ENCODE results near the gene PLCH1.

The PLCH1 gene

DNA sequence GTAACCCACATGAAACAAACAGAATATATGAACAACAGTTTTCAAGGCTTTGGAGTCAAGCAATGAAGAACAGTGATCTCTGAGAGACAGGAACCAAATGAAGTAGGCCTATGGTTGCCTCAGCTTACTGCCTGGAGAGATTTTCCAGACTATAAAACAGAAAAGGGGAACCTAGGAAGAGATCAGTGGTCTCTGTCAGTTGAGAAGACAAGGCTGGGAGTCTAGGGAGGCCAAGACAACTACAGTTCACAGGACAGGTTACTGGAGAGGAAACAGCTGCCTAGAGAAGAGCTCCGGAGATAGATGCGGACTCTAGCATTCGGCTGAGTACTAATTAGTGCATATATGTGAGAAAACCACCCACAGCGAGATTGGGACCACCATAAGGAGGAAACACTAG, 87.7 kb downstream of the PLCH1 start:
- no peak for ATAC-seq

DNA sequence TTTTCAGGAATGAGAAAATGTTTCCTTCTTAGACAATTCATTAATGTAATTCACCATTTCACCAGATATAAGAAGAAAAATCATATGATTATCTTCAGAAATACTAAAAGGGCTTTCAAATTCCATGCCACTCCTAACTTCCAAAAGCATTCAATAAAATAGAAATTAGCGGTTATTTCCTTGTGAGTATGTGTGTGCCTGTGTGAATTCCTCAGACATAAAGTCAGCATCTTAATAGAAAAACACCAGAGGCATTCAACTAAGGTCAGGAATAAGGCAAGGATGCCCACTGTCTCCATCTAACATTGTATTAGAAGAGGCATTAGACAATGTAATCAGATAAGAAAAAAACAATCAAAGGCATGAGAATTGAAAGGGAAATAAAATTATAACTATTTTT, 88.4 kb downstream of the PLCH1 start:
- no peak for ATAC-seq
- TF ChIP-seq ZFP3 (CRISPR knock-in tag; IDR thresholded peaks at IDR 0.05) (no peak), ZFP30 (CRISPR knock-in tag; IDR thresholded peaks at IDR 0.05) (no peak), PPARA (CRISPR knock-in tag; IDR thresholded peaks at IDR 0.05; ENCODE audit: borderline replicate concordance) (no peak), CSDC2 (CRISPR knock-in tag; IDR thresholded peaks at IDR 0.05) (no peak), TOX (CRISPR knock-in tag; IDR thresholded peaks at IDR 0.05; ENCODE audit: borderline replicate concordance) (no peak), ISL1 (CRISPR knock-in tag; IDR thresholded peaks at IDR 0.05) (peak; percentile 54), RARB (CRISPR knock-in tag; IDR thresholded peaks at IDR 0.05) (no peak), BACH2 (CRISPR knock-in tag; IDR thresholded peaks at IDR 0.05; ENCODE audit: borderline replicate concordance) (no peak), ZNF565 (CRISPR knock-in tag; conservative IDR thresholded peaks at IDR 0.05; ENCODE audit: low read depth) (no peak)
- TF ChIP-seq, protein P1, sequence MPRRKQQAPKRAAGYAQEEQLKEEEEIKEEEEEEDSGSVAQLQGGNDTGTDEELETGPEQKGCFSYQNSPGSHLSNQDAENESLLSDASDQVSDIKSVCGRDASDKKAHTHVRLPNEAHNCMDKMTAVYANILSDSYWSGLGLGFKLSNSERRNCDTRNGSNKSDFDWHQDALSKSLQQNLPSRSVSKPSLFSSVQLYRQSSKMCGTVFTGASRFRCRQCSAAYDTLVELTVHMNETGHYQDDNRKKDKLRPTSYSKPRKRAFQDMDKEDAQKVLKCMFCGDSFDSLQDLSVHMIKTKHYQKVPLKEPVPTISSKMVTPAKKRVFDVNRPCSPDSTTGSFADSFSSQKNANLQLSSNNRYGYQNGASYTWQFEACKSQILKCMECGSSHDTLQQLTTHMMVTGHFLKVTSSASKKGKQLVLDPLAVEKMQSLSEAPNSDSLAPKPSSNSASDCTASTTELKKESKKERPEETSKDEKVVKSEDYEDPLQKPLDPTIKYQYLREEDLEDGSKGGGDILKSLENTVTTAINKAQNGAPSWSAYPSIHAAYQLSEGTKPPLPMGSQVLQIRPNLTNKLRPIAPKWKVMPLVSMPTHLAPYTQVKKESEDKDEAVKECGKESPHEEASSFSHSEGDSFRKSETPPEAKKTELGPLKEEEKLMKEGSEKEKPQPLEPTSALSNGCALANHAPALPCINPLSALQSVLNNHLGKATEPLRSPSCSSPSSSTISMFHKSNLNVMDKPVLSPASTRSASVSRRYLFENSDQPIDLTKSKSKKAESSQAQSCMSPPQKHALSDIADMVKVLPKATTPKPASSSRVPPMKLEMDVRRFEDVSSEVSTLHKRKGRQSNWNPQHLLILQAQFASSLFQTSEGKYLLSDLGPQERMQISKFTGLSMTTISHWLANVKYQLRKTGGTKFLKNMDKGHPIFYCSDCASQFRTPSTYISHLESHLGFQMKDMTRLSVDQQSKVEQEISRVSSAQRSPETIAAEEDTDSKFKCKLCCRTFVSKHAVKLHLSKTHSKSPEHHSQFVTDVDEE (CRISPR knock-in tag; IDR thresholded peaks at IDR 0.05), result no peak
- TF ChIP-seq, protein P2, sequence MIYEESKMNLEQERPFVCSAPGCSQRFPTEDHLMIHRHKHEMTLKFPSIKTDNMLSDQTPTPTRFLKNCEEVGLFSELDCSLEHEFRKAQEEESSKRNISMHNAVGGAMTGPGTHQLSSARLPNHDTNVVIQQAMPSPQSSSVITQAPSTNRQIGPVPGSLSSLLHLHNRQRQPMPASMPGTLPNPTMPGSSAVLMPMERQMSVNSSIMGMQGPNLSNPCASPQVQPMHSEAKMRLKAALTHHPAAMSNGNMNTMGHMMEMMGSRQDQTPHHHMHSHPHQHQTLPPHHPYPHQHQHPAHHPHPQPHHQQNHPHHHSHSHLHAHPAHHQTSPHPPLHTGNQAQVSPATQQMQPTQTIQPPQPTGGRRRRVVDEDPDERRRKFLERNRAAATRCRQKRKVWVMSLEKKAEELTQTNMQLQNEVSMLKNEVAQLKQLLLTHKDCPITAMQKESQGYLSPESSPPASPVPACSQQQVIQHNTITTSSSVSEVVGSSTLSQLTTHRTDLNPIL (CRISPR knock-in tag; IDR thresholded peaks at IDR 0.05; ENCODE audit: low read depth), result 0 out of 2 replicates have a peak, but pooled peaks have one; percentile 32
- TF ChIP-seq, protein P3, sequence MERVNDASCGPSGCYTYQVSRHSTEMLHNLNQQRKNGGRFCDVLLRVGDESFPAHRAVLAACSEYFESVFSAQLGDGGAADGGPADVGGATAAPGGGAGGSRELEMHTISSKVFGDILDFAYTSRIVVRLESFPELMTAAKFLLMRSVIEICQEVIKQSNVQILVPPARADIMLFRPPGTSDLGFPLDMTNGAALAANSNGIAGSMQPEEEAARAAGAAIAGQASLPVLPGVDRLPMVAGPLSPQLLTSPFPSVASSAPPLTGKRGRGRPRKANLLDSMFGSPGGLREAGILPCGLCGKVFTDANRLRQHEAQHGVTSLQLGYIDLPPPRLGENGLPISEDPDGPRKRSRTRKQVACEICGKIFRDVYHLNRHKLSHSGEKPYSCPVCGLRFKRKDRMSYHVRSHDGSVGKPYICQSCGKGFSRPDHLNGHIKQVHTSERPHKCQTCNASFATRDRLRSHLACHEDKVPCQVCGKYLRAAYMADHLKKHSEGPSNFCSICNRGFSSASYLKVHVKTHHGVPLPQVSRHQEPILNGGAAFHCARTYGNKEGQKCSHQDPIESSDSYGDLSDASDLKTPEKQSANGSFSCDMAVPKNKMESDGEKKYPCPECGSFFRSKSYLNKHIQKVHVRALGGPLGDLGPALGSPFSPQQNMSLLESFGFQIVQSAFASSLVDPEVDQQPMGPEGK (CRISPR knock-in tag; IDR thresholded peaks at IDR 0.05; ENCODE audit: borderline replicate concordance), result no peak

More for the DNA sequence above, 87.7 kb downstream of the PLCH1 start:
- TF ChIP-seq, protein P1 (CRISPR knock-in tag; IDR thresholded peaks at IDR 0.05), result no peak
- TF ChIP-seq ZC3H10 (CRISPR knock-in tag; IDR thresholded peaks at IDR 0.05) (no peak), ZFP3 (CRISPR knock-in tag; IDR thresholded peaks at IDR 0.05) (no peak), ZFP30 (CRISPR knock-in tag; IDR thresholded peaks at IDR 0.05) (no peak), ZNF565 (CRISPR knock-in tag; conservative IDR thresholded peaks at IDR 0.05; ENCODE audit: low read depth) (no peak), ARNTL (CRISPR knock-in tag; IDR thresholded peaks at IDR 0.05; ENCODE audit: borderline replicate concordance, low read depth) (no peak), OSR1 (CRISPR knock-in tag; IDR thresholded peaks at IDR 0.05) (no peak), TOX (CRISPR knock-in tag; IDR thresholded peaks at IDR 0.05; ENCODE audit: borderline replicate concordance) (no peak)
- TF ChIP-seq, protein P4, sequence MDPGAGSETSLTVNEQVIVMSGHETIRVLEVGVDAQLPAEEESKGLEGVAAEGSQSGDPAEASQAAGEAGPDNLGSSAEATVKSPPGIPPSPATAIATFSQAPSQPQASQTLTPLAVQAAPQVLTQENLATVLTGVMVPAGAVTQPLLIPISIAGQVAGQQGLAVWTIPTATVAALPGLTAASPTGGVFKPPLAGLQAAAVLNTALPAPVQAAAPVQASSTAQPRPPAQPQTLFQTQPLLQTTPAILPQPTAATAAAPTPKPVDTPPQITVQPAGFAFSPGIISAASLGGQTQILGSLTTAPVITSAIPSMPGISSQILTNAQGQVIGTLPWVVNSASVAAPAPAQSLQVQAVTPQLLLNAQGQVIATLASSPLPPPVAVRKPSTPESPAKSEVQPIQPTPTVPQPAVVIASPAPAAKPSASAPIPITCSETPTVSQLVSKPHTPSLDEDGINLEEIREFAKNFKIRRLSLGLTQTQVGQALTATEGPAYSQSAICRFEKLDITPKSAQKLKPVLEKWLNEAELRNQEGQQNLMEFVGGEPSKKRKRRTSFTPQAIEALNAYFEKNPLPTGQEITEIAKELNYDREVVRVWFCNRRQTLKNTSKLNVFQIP (CRISPR knock-in tag; IDR thresholded peaks at IDR 0.05; ENCODE audit: borderline replicate concordance, low read depth), result no peak
- TF ChIP-seq, protein P3 (CRISPR knock-in tag; IDR thresholded peaks at IDR 0.05; ENCODE audit: borderline replicate concordance), result no peak
